DND-41 (cell line): ENCODE results near the gene DGKE.

Experiments used
- ATAC-seq: fragments of 200-7000 bp; cut with Tn5 transposase; 3 replicates; pipeline ENCODE4 v1.9.1; 2021; ENCODE audit warnings: low read depth; ENCODE audit not compliant: insufficient read depth
- DNase-seq: peaks from one replicate; pipeline ENCODE4 v3.0.0-alpha.2; 2020
- H2AFZ ChIP-seq: 2 replicates; pipeline ENCODE4 v1.6.0; 2012; ENCODE audit warnings: low read depth, low read length
- H3K27ac ChIP-seq: 2 replicates; pipeline ENCODE4 v1.5.1; 2012; ENCODE audit warnings: low read length, inconsistent platforms
- H3K27me3 ChIP-seq: fragments of 200-600 bp; sonication (generic); 2 replicates; pipeline ENCODE4 v1.6.0; 2012; ENCODE audit warnings: low read length, mild to moderate bottlenecking, inconsistent platforms; ENCODE audit not compliant: insufficient read depth, poor library complexity
- H3K36me3 ChIP-seq: 2 replicates; pipeline ENCODE4 v1.5.1; 2012; ENCODE audit warnings: low read length, inconsistent platforms; ENCODE audit not compliant: insufficient read depth
- H3K4me1 ChIP-seq: 2 replicates; pipeline ENCODE4 v1.5.1; 2012; ENCODE audit warnings: mild to moderate bottlenecking, low read length; ENCODE audit not compliant: insufficient read depth
- H3K4me2 ChIP-seq: 2 replicates; pipeline ENCODE4 v1.6.0; 2012; ENCODE audit warnings: mild to moderate bottlenecking, moderate library complexity, low read length, inconsistent platforms; ENCODE audit not compliant: insufficient read depth
- H3K4me3 ChIP-seq, 2 experiments: fragments of 200-600 bp in 1 of 2; shearing (Covaris generic) in 1 of 2; 2 replicates each; pipeline ENCODE4 v1.5.1; 2012 to 2016; ENCODE audit warnings: inconsistent platforms in 2 of 2, low read length in 2 of 2, mild to moderate bottlenecking in 2 of 2, low read depth in 1 of 2, moderate library complexity in 1 of 2
- H3K79me2 ChIP-seq: 2 replicates; pipeline ENCODE4 v1.6.0; 2012; ENCODE audit warnings: low read length, inconsistent platforms; ENCODE audit not compliant: insufficient read depth
- H3K9ac ChIP-seq: 2 replicates; pipeline ENCODE4 v1.6.0; 2012; ENCODE audit warnings: low read depth, mild to moderate bottlenecking, inconsistent platforms, low read length, moderate library complexity
- H3K9me3 ChIP-seq: 2 replicates; pipeline ENCODE4 v1.5.1; 2012; ENCODE audit warnings: low read length, moderate library complexity, mild to moderate bottlenecking, inconsistent platforms; ENCODE audit not compliant: insufficient read depth, severe bottlenecking
- H4K20me1 ChIP-seq: 2 replicates; pipeline ENCODE4 v1.6.0; 2012; ENCODE audit warnings: low read length; ENCODE audit not compliant: insufficient read depth
- EZH2 ChIP-seq: IDR thresholded peaks from 3 replicates; pipeline ENCODE4 v1.6.1; 2012; ENCODE audit warnings: borderline replicate concordance, low read depth, mild to moderate bottlenecking, moderate library complexity, low read length, inconsistent platforms; ENCODE audit not compliant: severe bottlenecking
- TF ChIP-seq, protein P1 (sequence below): IDR thresholded peaks from 2 replicates; pipeline ENCODE4 v1.5.1; 2012; ENCODE audit warnings: borderline replicate concordance, low read length, moderate library complexity, mild to moderate bottlenecking; ENCODE audit not compliant: poor library complexity, severe bottlenecking; ENCODE audit errors: extremely low read depth

Gene DGKE

DNA sequence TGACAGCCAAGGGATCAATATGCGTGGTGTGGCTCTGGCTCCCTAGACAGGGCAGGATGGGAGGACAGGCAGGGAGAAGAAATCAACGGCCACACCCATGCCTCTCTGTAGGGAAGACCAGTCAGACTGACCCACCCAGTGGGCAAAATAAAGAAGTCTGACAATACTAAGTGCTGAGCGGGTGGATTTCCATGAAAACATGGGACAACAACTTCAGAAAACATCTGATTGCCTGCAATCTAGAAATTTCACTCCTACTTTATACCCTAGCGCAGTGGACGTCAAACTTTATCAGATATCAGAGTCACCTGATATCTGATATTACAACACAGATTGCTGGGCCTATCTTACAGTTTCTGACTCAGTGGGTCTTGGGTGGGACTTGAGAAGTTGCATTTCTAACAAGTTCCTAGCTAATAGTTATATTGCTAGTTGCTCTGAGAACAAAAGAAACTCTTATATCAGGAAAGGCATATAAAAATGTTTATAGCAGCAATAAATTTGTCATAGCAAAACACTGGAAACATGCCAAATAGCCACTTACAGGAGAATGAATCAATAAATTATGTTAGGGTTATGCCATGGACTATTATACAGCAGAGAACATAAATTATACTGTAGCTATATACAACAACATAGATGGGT is 38.6 kb upstream of the DGKE start:
- Histone ChIP-seq H3K36me3 (no peaks in the 10 kb centered on the region), H3K9ac (no peak overlapping the region), H3K27ac (no peak overlapping the region), H3K9me3 (no peaks in the 10 kb centered on the region), H3K4me2 (no peak overlapping the region), H2AFZ (no peak overlapping the region), H3K27me3 (no peaks in the 10 kb centered on the region), H4K20me1 (no peaks in the 10 kb centered on the region), H3K4me1 (peaks cover 7% of the 10 kb centered on the region; the same call in 1 of the 2 replicates), H3K4me3 (no peak overlapping the region), H3K79me2 (no peaks in the 10 kb centered on the region)
- DNase-seq: no peak
- ATAC-seq: no peak
- TF ChIP-seq, protein P1, sequence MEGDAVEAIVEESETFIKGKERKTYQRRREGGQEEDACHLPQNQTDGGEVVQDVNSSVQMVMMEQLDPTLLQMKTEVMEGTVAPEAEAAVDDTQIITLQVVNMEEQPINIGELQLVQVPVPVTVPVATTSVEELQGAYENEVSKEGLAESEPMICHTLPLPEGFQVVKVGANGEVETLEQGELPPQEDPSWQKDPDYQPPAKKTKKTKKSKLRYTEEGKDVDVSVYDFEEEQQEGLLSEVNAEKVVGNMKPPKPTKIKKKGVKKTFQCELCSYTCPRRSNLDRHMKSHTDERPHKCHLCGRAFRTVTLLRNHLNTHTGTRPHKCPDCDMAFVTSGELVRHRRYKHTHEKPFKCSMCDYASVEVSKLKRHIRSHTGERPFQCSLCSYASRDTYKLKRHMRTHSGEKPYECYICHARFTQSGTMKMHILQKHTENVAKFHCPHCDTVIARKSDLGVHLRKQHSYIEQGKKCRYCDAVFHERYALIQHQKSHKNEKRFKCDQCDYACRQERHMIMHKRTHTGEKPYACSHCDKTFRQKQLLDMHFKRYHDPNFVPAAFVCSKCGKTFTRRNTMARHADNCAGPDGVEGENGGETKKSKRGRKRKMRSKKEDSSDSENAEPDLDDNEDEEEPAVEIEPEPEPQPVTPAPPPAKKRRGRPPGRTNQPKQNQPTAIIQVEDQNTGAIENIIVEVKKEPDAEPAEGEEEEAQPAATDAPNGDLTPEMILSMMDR: no peak
- TF ChIP-seq EZH2: no peak

DNA sequence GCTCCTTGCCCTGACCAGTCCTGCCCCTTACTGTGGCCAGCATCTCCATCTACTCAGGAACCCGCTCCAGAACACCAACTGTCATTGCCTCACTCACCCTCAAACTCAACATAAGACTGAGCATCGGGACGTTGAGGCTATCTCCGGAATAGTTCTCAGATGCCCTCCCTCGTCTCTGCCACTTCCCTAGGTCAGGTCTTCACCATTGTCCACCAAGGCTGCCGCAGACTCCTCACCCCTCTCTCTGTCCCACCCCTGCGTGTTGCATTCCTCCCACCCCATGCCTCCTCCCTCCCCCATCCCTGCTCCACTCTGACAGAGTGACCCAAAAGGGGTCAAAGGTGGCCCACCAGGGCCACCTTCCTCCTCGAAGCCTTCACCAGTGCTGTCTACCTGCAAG is 37.4 kb upstream of the DGKE start:
- no peaks in the 10 kb centered on the region for H3K79me2 ChIP-seq
- H3K4me3 ChIP-seq: no peak overlapping the region
- no peak for DNase-seq
- no peak overlapping the region for H3K27ac ChIP-seq
- no peak for ATAC-seq
- peaks cover 7% of the 10 kb centered on the region; the same call in 1 of the 2 replicates for H3K4me1 ChIP-seq
- H4K20me1 ChIP-seq: no peaks in the 10 kb centered on the region
- no peak overlapping the region for H2AFZ ChIP-seq
- TF ChIP-seq EZH2: no peak
- TF ChIP-seq, protein P1: no peak
- H3K9me3 ChIP-seq: no peaks in the 10 kb centered on the region
- H3K36me3 ChIP-seq: no peaks in the 10 kb centered on the region
- H3K27me3 ChIP-seq: no peaks in the 10 kb centered on the region
- no peak overlapping the region for H3K9ac ChIP-seq
- H3K4me2 ChIP-seq: no peak overlapping the region

DNA sequence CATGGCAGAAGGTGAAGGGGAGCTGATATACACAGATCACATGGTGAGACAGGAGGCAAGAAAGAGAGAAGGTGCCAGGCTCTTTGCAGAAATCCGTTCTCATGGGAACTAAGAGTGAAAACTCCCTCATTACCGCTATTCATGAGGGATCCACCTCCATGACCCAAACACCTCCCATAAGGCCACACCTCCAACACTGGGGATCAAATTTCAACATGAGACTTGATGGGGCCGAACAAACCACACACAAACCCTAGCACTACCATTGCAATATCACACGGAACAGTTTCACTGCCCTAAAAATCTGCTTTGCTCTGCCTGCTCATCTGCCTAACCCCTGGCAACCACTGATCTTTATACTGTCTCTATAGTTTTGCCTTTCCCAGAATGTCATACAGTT is 35.0 kb upstream of the DGKE start:
- Histone ChIP-seq H3K4me2 (no peak overlapping the region), H3K27me3 (no peaks in the 10 kb centered on the region), H3K9ac (no peak overlapping the region), H2AFZ (no peak overlapping the region), H3K4me3 (no peak overlapping the region), H3K27ac (no peak overlapping the region), H3K4me1 (peaks cover 7% of the 10 kb centered on the region; the same call in 1 of the 2 replicates), H3K9me3 (no peaks in the 10 kb centered on the region), H3K79me2 (no peaks in the 10 kb centered on the region), H3K36me3 (no peaks in the 10 kb centered on the region), H4K20me1 (no peaks in the 10 kb centered on the region)
- ATAC-seq: peak; percentile 29; the same call in 1 of the 3 replicates
- no peak for DNase-seq
- TF ChIP-seq, protein P1: no peak
- no peak for TF ChIP-seq EZH2
